GOT3 (cell line): ENCODE results near the gene NFXL1.

Experiments
- DNase-seq: peaks from one replicate; lab custom pipeline; 2025; ENCODE audit warnings: mixed read lengths; lab: John Stamatoyannopoulos, UW

Gene NFXL1

GRCh38 chr4:47831026-47831679 lies 83.2 kb downstream of the NFXL1 start:
- DNase-seq: no peak

GRCh38 chr4:47830265-47831025 lies 83.9 kb downstream of the NFXL1 start:
- no peak for DNase-seq

- no peak for DNase-seq
These were observed 84.9 kb downstream of the NFXL1 start for GRCh38 chr4:47829438-47829837.

- no peak for DNase-seq
These were observed 86.9 kb downstream of the NFXL1 start for GRCh38 chr4:47827343-47828047.

- DNase-seq: no peak
These were observed 89.5 kb downstream of the NFXL1 start for GRCh38 chr4:47824840-47825239.

GRCh38 chr4:47819178-47819577 lies 95.2 kb downstream of the NFXL1 start:
- no peak for DNase-seq

- DNase-seq: no peak
These were observed 97.1 kb downstream of the NFXL1 start for GRCh38 chr4:47817275-47817674.

- DNase-seq: no peak
These were observed 97.6 kb downstream of the NFXL1 start for GRCh38 chr4:47816748-47817147.

GRCh38 chr4:47814618-47815295 lies 99.6 kb downstream of the NFXL1 start:
- DNase-seq: no peak

GRCh38 chr4:47809654-47810203 lies 104.7 kb downstream of the NFXL1 start:
- DNase-seq: no peak

- no peak for DNase-seq
These were observed 109.8 kb downstream of the NFXL1 start for GRCh38 chr4:47804598-47804997.

GRCh38 chr4:47801481-47802002 lies 112.8 kb downstream of the NFXL1 start:
- no peak for DNase-seq

- no peak for DNase-seq
These were observed 116.2 kb downstream of the NFXL1 start for GRCh38 chr4:47798165-47798564.
